Fibroblast of lung (primary cell): Measurements from ENCODE around the gene GIMAP8.

Experiments
- CTCF ChIP-seq, 2 donors: IDR thresholded peaks in 1 of 2; conservative IDR thresholded peaks in 1 of 2; 1 replicate in 1 of 2; 2 replicates in 1 of 2; pipeline ENCODE4 v1.5.1; 2011 to 2012; ENCODE audit warnings: low read length in 2 of 2, control low read depth in 1 of 2, inconsistent platforms in 1 of 2, low read depth in 1 of 2, mild to moderate bottlenecking in 1 of 2
- EZH2 ChIP-seq: IDR thresholded peaks from 2 replicates; pipeline ENCODE4 v1.5.1; 2012; ENCODE audit warnings: low read length, control low read depth, mild to moderate bottlenecking; ENCODE audit errors: missing control alignments

- TF ChIP-seq CTCF (conservative IDR thresholded peaks at IDR 0.05 in 1 of 2, IDR thresholded peaks at IDR 0.05 in 1 of 2; ENCODE audit: low read depth in 1 of 2, low read length in 2 of 2) = no peak
- TF ChIP-seq EZH2 = no peak
Observed at GRCh38 chr7:150432915-150433892, 17.2 kb upstream of the GIMAP8 start.
